MM.1S (cell line): ENCODE results near the gene CEACAM19.

Experiments used
- DNase-seq: peaks from one replicate; pipeline ENCODE4 v3.0.0-alpha.2; 2015
- H2AFZ ChIP-seq: fragments of 300-600 bp; sonication (generic); 2 replicates; pipeline ENCODE4 v1.6.0; 2016; ENCODE audit warnings: antibody characterized with exemption, low read length
- H3F3A ChIP-seq: fragments of 300-600 bp; sonication (generic); 2 replicates; pipeline ENCODE4 v1.6.1; 2016; ENCODE audit warnings: mild to moderate bottlenecking, antibody characterized with exemption, low read length, moderate library complexity, mixed read lengths; ENCODE audit not compliant: insufficient read depth
- H3K27ac ChIP-seq: fragments of 300-600 bp; sonication (generic); 2 replicates; pipeline ENCODE4 v1.5.1; 2016; ENCODE audit warnings: mild to moderate bottlenecking, low read length
- H3K27me3 ChIP-seq: fragments of 300-600 bp; sonication (generic); replicated peaks from 2 replicates; pipeline ENCODE4 v1.6.0; 2016; ENCODE audit warnings: low read length; ENCODE audit not compliant: insufficient read depth
- H3K36me3 ChIP-seq: fragments of 300-600 bp; sonication (generic); replicated peaks from 2 replicates; pipeline ENCODE4 v1.6.1; 2016; ENCODE audit warnings: mild to moderate bottlenecking, low read length, mixed read lengths; ENCODE audit not compliant: insufficient read depth
- H3K4me1 ChIP-seq: fragments of 300-600 bp; sonication (generic); 2 replicates; pipeline ENCODE4 v1.6.1; 2016; ENCODE audit warnings: low read length, mixed read lengths
- H3K4me2 ChIP-seq: fragments of 300-600 bp; sonication (generic); 2 replicates; pipeline ENCODE4 v1.6.0; 2016; ENCODE audit warnings: low read depth, low read length
- H3K4me3 ChIP-seq: fragments of 300-600 bp; sonication (generic); 2 replicates; pipeline ENCODE4 v1.5.1; 2016; ENCODE audit warnings: low read length, mixed read lengths
- H3K79me2 ChIP-seq: fragments of 300-600 bp; sonication (generic); 2 replicates; pipeline ENCODE4 v1.6.1; 2016; ENCODE audit warnings: mixed run types, low read length, mixed read lengths
- H3K9ac ChIP-seq: fragments of 300-600 bp; sonication (generic); 2 replicates; pipeline ENCODE4 v1.6.1; 2016; ENCODE audit warnings: low read length, mixed read lengths
- H3K9me2 ChIP-seq: fragments of 300-600 bp; sonication (generic); replicated peaks from 2 replicates; pipeline ENCODE4 v1.6.1; 2016; ENCODE audit warnings: mild to moderate bottlenecking, low read length, mixed read lengths; ENCODE audit not compliant: insufficient read depth
- H3K9me3 ChIP-seq: fragments of 300-600 bp; sonication (generic); replicated peaks from 2 replicates; pipeline ENCODE4 v1.6.1; 2016; ENCODE audit warnings: mild to moderate bottlenecking, low read length, mixed read lengths; ENCODE audit not compliant: insufficient read depth
- H4K20me1 ChIP-seq: fragments of 300-600 bp; sonication (generic); 2 replicates; pipeline ENCODE4 v1.6.1; 2016; ENCODE audit warnings: mild to moderate bottlenecking, low read length, moderate library complexity, mixed read lengths; ENCODE audit not compliant: insufficient read depth
- EZH2 ChIP-seq: fragments of 300-600 bp; sonication (generic); optimal IDR thresholded peaks from 2 replicates; pipeline ENCODE3; 2017; ENCODE audit warnings: low read depth, mild to moderate bottlenecking, antibody characterized with exemption, low read length, mixed read lengths
- EZH2phosphoT487 ChIP-seq: fragments of 300-600 bp; sonication (generic); IDR thresholded peaks from 2 replicates; pipeline ENCODE4 v1.6.1; 2018; ENCODE audit warnings: antibody characterized with exemption, low read length
- TF ChIP-seq, protein P1 (sequence below): fragments of 300-600 bp; sonication (generic); IDR thresholded peaks from 2 replicates; pipeline ENCODE4 v1.5.1; 2016; ENCODE audit warnings: antibody characterized with exemption, low read length, mixed read lengths

CEACAM19 gene

GRCh38 chr19:44646049-44646416 lies 25.2 kb upstream of the CEACAM19 start:
- Histone ChIP-seq H2AFZ (no peak overlapping the region), H3K27me3 (no peaks in the 10 kb centered on the region), H3K79me2 (peaks cover 6% of the 10 kb centered on the region), H3K36me3 (no peaks in the 10 kb centered on the region), H3K9me3 (no peaks in the 10 kb centered on the region), H3F3A (no peaks in the 10 kb centered on the region), H3K4me2 (no peak overlapping the region), H3K4me1 (no peaks in the 10 kb centered on the region), H3K27ac (no peak overlapping the region), H4K20me1 (no peaks in the 10 kb centered on the region), H3K9me2 (no peaks in the 10 kb centered on the region), H3K9ac (no peak overlapping the region), H3K4me3 (no peak overlapping the region)
- no peak for DNase-seq
- TF ChIP-seq, protein P1, sequence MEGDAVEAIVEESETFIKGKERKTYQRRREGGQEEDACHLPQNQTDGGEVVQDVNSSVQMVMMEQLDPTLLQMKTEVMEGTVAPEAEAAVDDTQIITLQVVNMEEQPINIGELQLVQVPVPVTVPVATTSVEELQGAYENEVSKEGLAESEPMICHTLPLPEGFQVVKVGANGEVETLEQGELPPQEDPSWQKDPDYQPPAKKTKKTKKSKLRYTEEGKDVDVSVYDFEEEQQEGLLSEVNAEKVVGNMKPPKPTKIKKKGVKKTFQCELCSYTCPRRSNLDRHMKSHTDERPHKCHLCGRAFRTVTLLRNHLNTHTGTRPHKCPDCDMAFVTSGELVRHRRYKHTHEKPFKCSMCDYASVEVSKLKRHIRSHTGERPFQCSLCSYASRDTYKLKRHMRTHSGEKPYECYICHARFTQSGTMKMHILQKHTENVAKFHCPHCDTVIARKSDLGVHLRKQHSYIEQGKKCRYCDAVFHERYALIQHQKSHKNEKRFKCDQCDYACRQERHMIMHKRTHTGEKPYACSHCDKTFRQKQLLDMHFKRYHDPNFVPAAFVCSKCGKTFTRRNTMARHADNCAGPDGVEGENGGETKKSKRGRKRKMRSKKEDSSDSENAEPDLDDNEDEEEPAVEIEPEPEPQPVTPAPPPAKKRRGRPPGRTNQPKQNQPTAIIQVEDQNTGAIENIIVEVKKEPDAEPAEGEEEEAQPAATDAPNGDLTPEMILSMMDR = no peak
- no peak for TF ChIP-seq EZH2phosphoT487
- no peak for TF ChIP-seq EZH2

GRCh38 chr19:44647144-44647543 lies 24.1 kb upstream of the CEACAM19 start:
- no peaks in the 10 kb centered on the region for H3F3A ChIP-seq
- H3K9ac ChIP-seq = no peak overlapping the region
- H3K4me3 ChIP-seq = no peak overlapping the region
- no peaks in the 10 kb centered on the region for H3K9me2 ChIP-seq
- H3K27ac ChIP-seq = no peak overlapping the region
- no peaks in the 10 kb centered on the region for H3K27me3 ChIP-seq
- no peak for DNase-seq
- no peak overlapping the region for H2AFZ ChIP-seq
- H3K79me2 ChIP-seq = peaks cover 6% of the 10 kb centered on the region
- no peak overlapping the region for H3K4me2 ChIP-seq
- H3K36me3 ChIP-seq = no peaks in the 10 kb centered on the region
- H3K4me1 ChIP-seq = no peaks in the 10 kb centered on the region
- no peaks in the 10 kb centered on the region for H3K9me3 ChIP-seq
- TF ChIP-seq EZH2 = no peak
- no peak for TF ChIP-seq EZH2phosphoT487
- TF ChIP-seq, protein P1 = no peak
- H4K20me1 ChIP-seq = no peaks in the 10 kb centered on the region

GRCh38 chr19:44648631-44649251 lies 22.5 kb upstream of the CEACAM19 start:
- H3F3A ChIP-seq = no peaks in the 10 kb centered on the region
- H2AFZ ChIP-seq = no peak overlapping the region
- no peak overlapping the region for H3K27ac ChIP-seq
- no peak overlapping the region for H3K4me3 ChIP-seq
- TF ChIP-seq, protein P1 = no peak
- DNase-seq = no peak
- H4K20me1 ChIP-seq = no peaks in the 10 kb centered on the region
- H3K9me3 ChIP-seq = no peaks in the 10 kb centered on the region
- H3K4me2 ChIP-seq = no peak overlapping the region
- no peaks in the 10 kb centered on the region for H3K27me3 ChIP-seq
- no peak overlapping the region for H3K9ac ChIP-seq
- peaks cover 6% of the 10 kb centered on the region for H3K79me2 ChIP-seq
- no peaks in the 10 kb centered on the region for H3K36me3 ChIP-seq
- no peaks in the 10 kb centered on the region for H3K9me2 ChIP-seq
- peaks cover 4% of the 10 kb centered on the region for H3K4me1 ChIP-seq
